HG03108 (cell line): ENCODE measurements around the gene MRTFB.
"Not testable (repeated sequence)": the region's sequence is repeated elsewhere in the genome, so short reads cannot be mapped to it uniquely, and the experiment has no call there.

Experiments
- ATAC-seq: cut with Tn5 transposase; IDR thresholded peaks from one replicate; pipeline ENCODE4 v1.9.1; 2021; ENCODE audit warnings: moderate library complexity; ENCODE audit not compliant: unreplicated experiment

MRTFB gene

GRCh38 chr16:14070877-14071575, at the start of gene MRTFB:
Gene MRTFB (plus strand): TSS chr16:14071319. CDS start chr16:14140607, 69,288 bp downstream.
- ATAC-seq: peak; percentile 77

- ATAC-seq: not testable (repeated sequence)
Measured at GRCh38 chr16:14023526-14023925, 47.6 kb upstream of the MRTFB start.

- ATAC-seq: no peak
Measured at GRCh38 chr16:14024283-14024682, 46.8 kb upstream of the MRTFB start.

GRCh38 chr16:14026572-14027285, 44.4 kb upstream of the MRTFB start:
- no peak for ATAC-seq

GRCh38 chr16:14028202-14028601, 42.9 kb upstream of the MRTFB start:
- ATAC-seq: no peak

GRCh38 chr16:14029658-14030057, 41.5 kb upstream of the MRTFB start:
- ATAC-seq: no peak

GRCh38 chr16:14035092-14035491, 36.0 kb upstream of the MRTFB start:
- no peak for ATAC-seq

GRCh38 chr16:14036889-14037288, 34.2 kb upstream of the MRTFB start:
- ATAC-seq: no peak

- no peak for ATAC-seq
Measured at GRCh38 chr16:14037960-14038359, 33.2 kb upstream of the MRTFB start.

GRCh38 chr16:14041164-14041563, 30.0 kb upstream of the MRTFB start:
- ATAC-seq: no peak

- no peak for ATAC-seq
Measured at GRCh38 chr16:14042706-14043105, 28.4 kb upstream of the MRTFB start.

GRCh38 chr16:14043278-14043677, 27.8 kb upstream of the MRTFB start:
- no peak for ATAC-seq

- no peak for ATAC-seq
Measured at GRCh38 chr16:14043793-14044192, 27.3 kb upstream of the MRTFB start.

GRCh38 chr16:14047121-14047859, 23.8 kb upstream of the MRTFB start:
- not testable (repeated sequence) for ATAC-seq

GRCh38 chr16:14050291-14051027, 20.7 kb upstream of the MRTFB start:
- ATAC-seq: no peak

- ATAC-seq: no peak
Measured at GRCh38 chr16:14051103-14051729, 19.9 kb upstream of the MRTFB start.

GRCh38 chr16:14056970-14057369, 14.1 kb upstream of the MRTFB start:
- no peak for ATAC-seq

GRCh38 chr16:14057878-14058382, 13.2 kb upstream of the MRTFB start:
- no peak for ATAC-seq

- ATAC-seq: no peak
Measured at GRCh38 chr16:14061732-14062259, 9.3 kb upstream of the MRTFB start.

GRCh38 chr16:14062261-14062660, 8.9 kb upstream of the MRTFB start:
- ATAC-seq: no peak
